ENCODE measurements around the gene PLEKHM2.
A peak's percentile ranks its signal among the peaks of the same experiment; 100 is the strongest.

Gene PLEKHM2

DNA sequence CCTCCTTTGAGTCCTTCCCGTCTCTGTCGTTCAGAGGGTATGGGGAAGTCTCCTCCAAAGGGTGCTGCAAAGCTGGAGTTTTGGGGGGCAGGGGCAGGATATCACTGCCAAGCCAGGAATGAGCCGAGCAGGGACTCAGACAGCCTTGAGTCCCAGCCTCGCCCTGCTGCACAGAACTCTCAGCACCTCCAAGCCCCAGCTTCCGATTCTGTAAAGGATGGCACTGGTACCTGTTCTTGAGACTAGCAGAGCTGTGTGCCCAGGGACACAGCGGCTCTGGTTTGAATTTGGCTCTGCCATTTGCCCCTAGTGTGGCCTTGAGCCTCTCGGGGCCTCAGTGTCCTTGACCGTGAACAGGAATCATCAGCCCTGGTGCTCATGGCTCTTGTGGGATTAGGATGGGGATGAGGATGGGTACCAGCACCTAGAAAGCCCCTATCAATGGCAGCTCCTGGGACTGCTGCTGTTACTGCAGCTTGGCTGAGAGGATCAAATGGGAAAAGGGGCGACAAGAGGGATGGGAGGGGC is 73.0 kb downstream of the PLEKHM2 start:
- H3K9ac ChIP-seq (ENCODE audit: low read length) = no peak overlapping the region
- H3K27ac ChIP-seq (ENCODE audit: low read depth, low read length) = no peak overlapping the region
- H3K27me3 ChIP-seq (ENCODE audit: control insufficient read depth, insufficient read depth, low read length) = no peaks in the 10 kb centered on the region
- peak overlapping the region; percentile 61 for H3K4me3 ChIP-seq (ENCODE audit: low read length)
- H3K4me1 ChIP-seq (ENCODE audit: control insufficient read depth, insufficient read depth, low read length) = peaks cover 7% of the 10 kb centered on the region
- H3K36me3 ChIP-seq (ENCODE audit: control insufficient read depth, insufficient read depth, low read length) = no peaks in the 10 kb centered on the region

DNA sequence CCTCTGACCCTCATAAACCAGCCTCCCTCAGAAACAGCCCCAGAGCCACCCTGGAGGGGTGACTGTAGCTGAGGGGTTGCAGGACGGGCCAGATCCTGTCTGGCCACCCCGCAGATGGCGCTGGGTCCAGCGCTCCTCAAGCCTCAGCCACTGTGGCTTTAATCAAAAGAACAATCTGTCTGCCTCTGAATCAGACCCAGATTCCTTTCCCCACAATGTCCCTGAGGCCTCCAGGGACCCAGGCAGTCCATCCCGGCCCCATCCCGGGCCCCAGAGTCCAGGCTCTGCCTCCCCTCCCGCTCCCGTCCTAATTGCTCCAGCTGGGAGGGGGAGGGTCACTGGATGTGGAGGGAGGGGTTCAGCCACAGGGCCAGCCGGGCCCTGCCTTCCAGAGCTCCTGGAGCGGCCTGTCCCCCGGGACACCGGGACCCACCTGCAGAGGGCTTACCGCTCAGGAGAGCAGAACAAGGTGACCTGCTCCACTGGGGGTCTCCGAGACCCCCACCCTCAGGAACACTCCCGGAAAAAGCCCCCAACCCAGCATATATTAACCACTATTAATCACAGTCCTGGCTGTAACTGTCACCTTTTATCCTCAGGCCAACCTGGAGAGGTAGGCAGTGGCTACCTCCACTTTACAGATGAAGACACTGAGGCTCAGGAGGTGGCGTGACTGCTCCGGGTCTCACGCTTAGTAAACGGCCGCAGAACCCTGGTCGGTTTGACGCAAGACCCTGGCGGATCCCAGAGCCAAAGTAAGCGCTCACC is 73.6 kb downstream of the PLEKHM2 start:
- Histone ChIP-seq H3K27me3 (ENCODE audit: control insufficient read depth, insufficient read depth, low read length) (no peaks in the 10 kb centered on the region), H3K27ac (ENCODE audit: low read depth, low read length) (peak overlapping the region; percentile 11), H3K4me3 (ENCODE audit: low read length) (peak overlapping the region; percentile 61), H3K36me3 (ENCODE audit: control insufficient read depth, insufficient read depth, low read length) (no peaks in the 10 kb centered on the region), H3K4me1 (ENCODE audit: control insufficient read depth, insufficient read depth, low read length) (peaks cover 7% of the 10 kb centered on the region), H3K9ac (ENCODE audit: low read length) (no peak overlapping the region)

DNA sequence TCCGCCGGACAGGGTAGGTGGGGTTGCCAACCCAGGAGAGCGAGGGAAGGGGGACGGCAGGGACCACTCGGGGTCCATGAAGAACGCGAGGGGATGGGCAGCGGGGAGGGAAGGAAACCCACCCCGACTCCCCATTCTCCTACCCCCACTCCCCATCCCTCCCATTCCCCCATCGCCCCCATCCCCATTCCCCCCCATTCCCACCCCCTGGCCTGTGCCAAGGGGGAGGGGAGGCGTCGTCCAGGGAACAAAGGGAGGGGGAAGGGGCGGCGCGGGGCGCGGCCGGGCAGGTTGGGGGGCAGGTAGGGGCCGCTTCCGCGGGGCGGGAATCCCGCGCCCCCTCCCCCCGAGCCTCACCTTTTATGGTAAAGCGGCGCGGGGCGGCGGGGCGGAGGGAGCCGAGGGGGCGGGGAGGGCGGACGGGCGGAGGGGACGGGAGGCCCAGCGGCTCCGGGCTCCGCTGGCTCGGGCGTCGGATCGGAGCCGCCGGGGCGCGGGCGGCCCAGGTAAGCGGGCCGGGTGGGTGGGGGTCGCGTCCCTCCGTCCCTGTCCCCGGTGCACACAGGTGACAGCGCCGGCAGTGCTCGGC is 74.3 kb downstream of the PLEKHM2 start, which contains the start of gene FBLIM1:
Gene FBLIM1 (plus strand): TSS at position 453 of the 589 bp plus-strand sequence. CDS start 6,189 bp downstream, outside the sequence.
- peaks cover 7% of the 10 kb centered on the region for H3K4me1 ChIP-seq (ENCODE audit: control insufficient read depth, insufficient read depth, low read length)

DNA sequence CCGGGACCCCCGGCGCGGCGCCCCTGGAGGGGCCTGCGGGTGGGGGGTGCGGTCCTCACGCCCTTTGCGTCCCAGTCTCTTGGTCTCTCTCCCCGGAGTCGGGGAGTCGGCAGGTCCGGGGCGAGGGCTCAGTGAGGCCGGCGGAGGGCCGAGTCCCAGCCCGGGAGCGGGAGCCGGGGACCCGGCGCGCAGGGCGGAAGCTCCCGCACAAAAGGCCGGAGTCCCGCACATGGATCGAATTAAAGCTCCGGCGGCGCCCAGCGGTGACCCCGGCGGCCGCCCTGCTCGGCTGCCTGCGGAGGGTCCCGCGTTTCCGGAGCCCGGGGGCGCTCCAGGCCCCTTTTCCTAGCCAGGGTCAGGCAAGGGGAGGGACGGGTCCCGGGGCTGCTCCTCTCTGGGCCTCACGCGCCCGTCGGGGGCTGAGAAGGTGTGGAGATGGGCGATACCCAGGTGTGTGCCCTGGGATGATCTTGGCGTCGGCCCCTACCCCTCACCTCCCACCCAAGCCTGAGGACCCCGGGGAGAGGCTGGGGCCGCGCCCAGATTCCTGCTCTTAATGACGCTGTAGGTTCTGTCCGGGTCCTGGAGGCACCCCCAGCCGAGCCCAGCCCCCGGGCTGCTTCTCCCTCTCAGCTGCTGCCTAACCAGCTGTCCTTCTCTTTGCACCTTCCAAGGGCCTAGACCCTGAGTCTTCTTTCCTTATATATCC is 75.0 kb downstream of the PLEKHM2 start:
- Histone ChIP-seq H3K4me1 (ENCODE audit: control insufficient read depth, insufficient read depth, low read length) (peaks cover 7% of the 10 kb centered on the region), H3K27me3 (ENCODE audit: control insufficient read depth, insufficient read depth, low read length) (no peaks in the 10 kb centered on the region)

More for the DNA sequence above, 74.3 kb downstream of the PLEKHM2 start, which contains the start of gene FBLIM1:
- Histone ChIP-seq H3K27ac (ENCODE audit: low read depth, low read length) (peak within 1 kb of the TSS; percentile 68), H3K36me3 (ENCODE audit: control insufficient read depth, insufficient read depth, low read length) (no peaks in the 10 kb centered on the region), H3K27me3 (ENCODE audit: control insufficient read depth, insufficient read depth, low read length) (no peaks in the 10 kb centered on the region), H3K4me3 (ENCODE audit: low read length) (peak within 1 kb of the TSS; percentile 70), H3K9ac (ENCODE audit: low read length) (peak within 1 kb of the TSS; percentile 40)

DNA sequence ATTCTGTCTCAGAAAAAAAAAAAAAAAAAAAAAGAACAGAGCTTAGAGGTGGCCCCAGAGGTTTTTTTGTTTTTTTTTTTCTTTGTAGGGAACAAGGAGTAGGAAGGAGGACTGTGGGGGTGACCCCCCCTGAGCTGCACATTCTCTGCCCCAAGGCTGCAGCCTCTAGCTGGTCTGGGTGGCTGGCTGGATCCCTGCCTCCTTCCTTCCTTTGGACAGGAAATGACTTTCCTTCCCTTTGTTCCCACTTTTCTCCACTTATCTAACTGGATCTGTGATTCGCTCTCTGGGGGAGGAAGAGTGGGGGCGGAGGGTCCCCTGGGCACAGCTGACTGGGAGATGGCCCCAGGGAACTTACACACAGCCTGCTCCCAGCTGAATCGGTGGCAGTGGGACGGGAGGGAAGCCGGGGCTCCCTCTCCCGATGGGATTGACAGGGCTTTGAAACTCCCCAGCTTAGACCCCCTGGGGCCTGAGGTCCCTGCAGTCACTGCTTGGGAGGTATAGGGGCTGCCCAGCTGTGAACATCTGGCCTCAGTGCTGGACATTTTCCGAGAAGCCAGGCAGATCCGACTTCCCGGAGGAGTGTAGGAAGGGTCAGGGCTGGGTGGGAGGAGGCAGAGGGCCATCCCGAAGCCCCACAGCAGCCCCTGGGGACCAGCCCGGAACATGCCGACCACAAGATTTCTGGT is 76.5 kb downstream of the PLEKHM2 start:
- H3K9ac ChIP-seq (ENCODE audit: low read length) = no peak overlapping the region

More for the DNA sequence above, 75.0 kb downstream of the PLEKHM2 start:
- H3K27ac ChIP-seq (ENCODE audit: low read depth, low read length) = peak overlapping the region; percentile 68
- H3K4me3 ChIP-seq (ENCODE audit: low read length) = peak overlapping the region; percentile 70
- no peaks in the 10 kb centered on the region for H3K36me3 ChIP-seq (ENCODE audit: control insufficient read depth, insufficient read depth, low read length)
- H3K9ac ChIP-seq (ENCODE audit: low read length) = peak overlapping the region; percentile 40

GRCh38 chr1:15761366-15762128 is 77.4 kb downstream of the PLEKHM2 start:
- H3K4me3 ChIP-seq (ENCODE audit: low read length) = peak overlapping the region; percentile 14
- H3K36me3 ChIP-seq (ENCODE audit: control insufficient read depth, insufficient read depth, low read length) = peaks cover 8% of the 10 kb centered on the region
- H3K4me1 ChIP-seq (ENCODE audit: control insufficient read depth, insufficient read depth, low read length) = peaks cover 7% of the 10 kb centered on the region
- H3K27ac ChIP-seq (ENCODE audit: low read depth, low read length) = peak overlapping the region; percentile 46
- H3K27me3 ChIP-seq (ENCODE audit: control insufficient read depth, insufficient read depth, low read length) = no peaks in the 10 kb centered on the region
- H3K9ac ChIP-seq (ENCODE audit: low read length) = no peak overlapping the region

More for the DNA sequence above, 76.5 kb downstream of the PLEKHM2 start:
- Histone ChIP-seq H3K27me3 (ENCODE audit: control insufficient read depth, insufficient read depth, low read length) (no peaks in the 10 kb centered on the region), H3K27ac (ENCODE audit: low read depth, low read length) (peak overlapping the region; percentile 46), H3K36me3 (ENCODE audit: control insufficient read depth, insufficient read depth, low read length) (peaks cover 4% of the 10 kb centered on the region), H3K4me3 (ENCODE audit: low read length) (peak overlapping the region; percentile 14), H3K4me1 (ENCODE audit: control insufficient read depth, insufficient read depth, low read length) (peaks cover 7% of the 10 kb centered on the region)

GRCh38 chr1:15762546-15762945 is 78.4 kb downstream of the PLEKHM2 start:
- Histone ChIP-seq H3K27me3 (ENCODE audit: control insufficient read depth, insufficient read depth, low read length) (no peaks in the 10 kb centered on the region), H3K9ac (ENCODE audit: low read length) (no peak overlapping the region), H3K4me3 (ENCODE audit: low read length) (no peak overlapping the region), H3K4me1 (ENCODE audit: control insufficient read depth, insufficient read depth, low read length) (peaks cover 7% of the 10 kb centered on the region), H3K36me3 (ENCODE audit: control insufficient read depth, insufficient read depth, low read length) (peaks cover 8% of the 10 kb centered on the region), H3K27ac (ENCODE audit: low read depth, low read length) (no peak overlapping the region)

DNA sequence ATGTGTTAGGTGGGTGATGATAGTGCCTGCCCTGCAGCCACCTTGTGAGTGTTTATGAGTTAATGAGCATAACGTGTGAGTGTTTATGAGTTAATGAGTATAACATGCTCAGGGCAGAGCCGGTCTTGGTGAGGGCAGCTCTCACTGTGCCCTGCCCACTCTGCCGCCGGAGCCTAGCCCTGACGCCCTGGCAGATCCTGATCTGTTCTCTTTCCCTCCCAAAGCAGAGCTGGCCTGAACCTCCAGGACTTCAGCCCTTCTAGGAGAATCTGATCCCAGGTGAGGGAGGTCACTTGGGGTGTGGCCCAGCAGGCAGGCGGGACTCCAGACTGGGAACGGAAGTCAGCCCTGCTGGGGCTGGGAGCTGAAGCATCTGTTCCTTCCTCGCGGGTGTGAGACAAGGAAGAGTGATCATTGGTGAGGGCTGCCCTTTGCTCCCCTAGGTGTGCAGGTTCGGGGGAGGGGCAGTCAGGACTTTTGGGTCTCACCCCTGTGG is 80.2 kb downstream of the PLEKHM2 start:
- peaks cover 7% of the 10 kb centered on the region for H3K4me1 ChIP-seq (ENCODE audit: control insufficient read depth, insufficient read depth, low read length)
- no peak overlapping the region for H3K27ac ChIP-seq (ENCODE audit: low read depth, low read length)
- H3K9ac ChIP-seq (ENCODE audit: low read length) = no peak overlapping the region
- H3K27me3 ChIP-seq (ENCODE audit: control insufficient read depth, insufficient read depth, low read length) = no peaks in the 10 kb centered on the region
- H3K4me3 ChIP-seq (ENCODE audit: low read length) = no peak overlapping the region
- H3K36me3 ChIP-seq (ENCODE audit: control insufficient read depth, insufficient read depth, low read length) = peaks cover 18% of the 10 kb centered on the region

DNA sequence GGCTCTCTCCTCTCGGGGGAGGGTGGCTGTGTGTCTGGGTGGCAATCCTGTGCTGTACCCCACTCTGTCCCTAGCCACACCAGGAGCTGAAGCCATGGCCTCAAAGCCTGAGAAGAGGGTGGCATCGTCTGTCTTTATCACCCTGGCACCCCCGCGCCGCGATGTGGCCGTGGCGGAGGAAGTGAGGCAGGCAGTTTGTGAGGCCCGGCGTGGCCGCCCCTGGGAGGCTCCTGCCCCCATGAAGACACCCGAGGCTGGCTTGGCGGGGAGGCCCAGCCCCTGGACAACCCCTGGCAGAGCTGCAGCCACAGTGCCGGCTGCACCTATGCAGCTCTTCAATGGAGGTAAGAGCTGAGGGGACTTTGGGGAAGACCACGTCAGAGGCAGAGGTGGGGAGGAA is 80.8 kb downstream of the PLEKHM2 start:
- peaks cover 7% of the 10 kb centered on the region for H3K4me1 ChIP-seq (ENCODE audit: control insufficient read depth, insufficient read depth, low read length)
- no peaks in the 10 kb centered on the region for H3K27me3 ChIP-seq (ENCODE audit: control insufficient read depth, insufficient read depth, low read length)
- H3K27ac ChIP-seq (ENCODE audit: low read depth, low read length) = no peak overlapping the region
- H3K9ac ChIP-seq (ENCODE audit: low read length) = no peak overlapping the region
- no peak overlapping the region for H3K4me3 ChIP-seq (ENCODE audit: low read length)
- peaks cover 18% of the 10 kb centered on the region for H3K36me3 ChIP-seq (ENCODE audit: control insufficient read depth, insufficient read depth, low read length)

- Histone ChIP-seq H3K4me3 (ENCODE audit: low read length) (no peak overlapping the region), H3K4me1 (ENCODE audit: control insufficient read depth, insufficient read depth, low read length) (peaks cover 7% of the 10 kb centered on the region), H3K27ac (ENCODE audit: low read depth, low read length) (no peak overlapping the region), H3K9ac (ENCODE audit: low read length) (no peak overlapping the region), H3K27me3 (ENCODE audit: control insufficient read depth, insufficient read depth, low read length) (no peaks in the 10 kb centered on the region), H3K36me3 (ENCODE audit: control insufficient read depth, insufficient read depth, low read length) (peaks cover 18% of the 10 kb centered on the region)
These were observed 81.5 kb downstream of the PLEKHM2 start for GRCh38 chr1:15765495-15766194.

GRCh38 chr1:15767941-15768340 is 83.8 kb downstream of the PLEKHM2 start:
- Histone ChIP-seq H3K4me3 (ENCODE audit: low read length) (no peak overlapping the region), H3K36me3 (ENCODE audit: control insufficient read depth, insufficient read depth, low read length) (peaks cover 31% of the 10 kb centered on the region), H3K4me1 (ENCODE audit: control insufficient read depth, insufficient read depth, low read length) (no peaks in the 10 kb centered on the region), H3K27ac (ENCODE audit: low read depth, low read length) (no peak overlapping the region), H3K27me3 (ENCODE audit: control insufficient read depth, insufficient read depth, low read length) (no peaks in the 10 kb centered on the region), H3K9ac (ENCODE audit: low read length) (no peak overlapping the region)

Measured in rectal smooth muscle tissue (tissue), 1 donor.